CD8-positive, alpha-beta memory T cell (primary cell): ENCODE results near the gene CLDN14. TPM values are rescaled to one million over a fixed set of nuclear protein-coding genes. Genes with fewer than 3 reads are reported as not detected.

ENCODE experiments used
- CTCF ChIA-PET: fragments of 350-600 bp; sonication (Branson Sonifier 250); formaldehyde crosslinking; loops from one replicate; lab custom pipeline; 2021; ENCODE audit warnings: antibody characterized with exemption; lab: Charles Lee
- POLR2A ChIA-PET: fragments of 350-600 bp; sonication (Branson Sonifier 250); formaldehyde crosslinking; loops from one replicate; lab custom pipeline; 2021; ENCODE audit warnings: antibody characterized with exemption; lab: Charles Lee
- DNase-seq, 5 donors: peaks; one replicate each; pipeline versions ENCODE4 v3.0.0 to v3.0.0-alpha.2; 2020 to 2022; ENCODE audit warnings: mixed read lengths in 1 of 5
- H3K27ac ChIP-seq: one replicate; pipeline ENCODE4 v1.7.0; 2013; ENCODE audit warnings: low read depth, mild to moderate bottlenecking, low read length, moderate library complexity
- H3K27me3 ChIP-seq: 2 replicates; pipeline ENCODE4 v1.7.0; 2013; ENCODE audit warnings: low read length, mild to moderate bottlenecking; ENCODE audit not compliant: insufficient read depth, poor library complexity, severe bottlenecking
- H3K36me3 ChIP-seq: 2 replicates; pipeline ENCODE4 v1.7.0; 2013; ENCODE audit warnings: mild to moderate bottlenecking, low read length, moderate library complexity; ENCODE audit not compliant: insufficient read depth
- H3K4me1 ChIP-seq: 2 replicates; pipeline ENCODE4 v1.7.0; 2013; ENCODE audit warnings: mild to moderate bottlenecking, low read length, moderate library complexity; ENCODE audit not compliant: insufficient read depth
- H3K4me3 ChIP-seq: 2 replicates; pipeline ENCODE4 v1.7.0; 2013; ENCODE audit warnings: mild to moderate bottlenecking, low read length
- H3K9me3 ChIP-seq: 2 replicates; pipeline ENCODE4 v1.7.0; 2013; ENCODE audit warnings: mild to moderate bottlenecking, low read length
- H3K27ac Mint-ChIP-seq, 8 donors: one replicate each; pipeline ENCODE4 v1.8.0; 2020 to 2021; ENCODE audit warnings: mixed read lengths in 8 of 8, mild to moderate bottlenecking in 6 of 8, inconsistent platforms in 3 of 8, moderate library complexity in 3 of 8
- H3K27me3 Mint-ChIP-seq, 2 donors: one replicate each; pipeline ENCODE4 v1.8.0; 2020 to 2021; ENCODE audit warnings: mixed read lengths in 2 of 2, mild to moderate bottlenecking in 1 of 2, moderate library complexity in 1 of 2
- H3K36me3 Mint-ChIP-seq, 3 donors: one replicate each; pipeline ENCODE4 v1.8.0; 2020 to 2021; ENCODE audit warnings: mixed read lengths in 3 of 3, inconsistent platforms in 1 of 3, mild to moderate bottlenecking in 1 of 3
- H3K4me1 Mint-ChIP-seq, 3 donors: one replicate each; pipeline ENCODE4 v1.8.0; 2020 to 2021; ENCODE audit warnings: mixed read lengths in 3 of 3, inconsistent platforms in 1 of 3, mild to moderate bottlenecking in 1 of 3
- H3K4me3 Mint-ChIP-seq, 7 donors: one replicate each; pipeline ENCODE4 v1.8.0; 2020 to 2021; ENCODE audit warnings: mixed read lengths in 7 of 7, mild to moderate bottlenecking in 6 of 7, moderate library complexity in 4 of 7, inconsistent platforms in 2 of 7
- H3K9me3 Mint-ChIP-seq, 5 donors: one replicate each; pipeline ENCODE4 v1.8.0; 2020 to 2022; ENCODE audit warnings: mixed read lengths in 5 of 5, mild to moderate bottlenecking in 3 of 5, moderate library complexity in 2 of 5, inconsistent platforms in 1 of 5
- polyA plus RNA-seq: library from polyadenylated mRNA; unstranded; fragments of 300-500 nt; fragmentation: Illumina TruSeq; gene quantifications from one replicate; pipeline ENCODE4 v1.2.3, GENCODE V29; 2021
- total RNA-seq, 2 experiments: library from RNA; stranded (reverse); gene quantifications; one replicate each; pipeline ENCODE4 v1.2.3, GENCODE V29; 2021

Gene CLDN14
- total and polyA plus RNA-seq, 3 experiments from 2014 or later = not detected

DNA sequence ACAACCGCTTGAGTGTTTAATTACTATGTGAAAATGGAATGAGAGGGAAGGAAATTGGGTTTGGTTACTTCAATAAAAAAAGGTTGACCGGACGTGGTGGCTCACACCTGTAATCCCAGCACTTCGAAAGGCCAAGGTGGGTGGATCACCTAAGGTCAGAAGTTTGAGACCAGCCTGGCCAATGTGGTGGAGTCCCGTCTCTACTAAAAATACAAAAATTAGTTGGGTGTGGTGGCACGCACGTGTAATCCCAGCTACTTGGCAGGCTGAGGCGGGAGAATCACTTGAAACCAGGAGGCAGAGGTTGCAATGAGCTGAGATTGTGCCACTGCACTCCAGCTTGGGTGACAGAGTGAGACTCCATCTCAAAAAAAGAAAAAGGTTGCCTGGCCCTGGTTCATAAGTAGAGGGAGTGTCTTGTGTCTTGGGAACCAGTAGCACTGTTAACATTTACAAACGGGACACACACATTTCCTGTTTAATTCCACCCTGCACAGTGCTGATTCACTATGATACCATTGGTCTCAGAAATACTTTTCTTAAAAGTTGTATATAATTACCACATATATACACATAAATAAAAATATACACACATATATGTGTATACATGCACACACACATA, 27.6 kb upstream of the CLDN14 start:
- H3K4me3 ChIP-seq = no peak overlapping the region
- no peak for DNase-seq
- no peaks in the 10 kb centered on the region for H3K27me3 ChIP-seq
- H3K27ac ChIP-seq = no peak overlapping the region
- no peak overlapping the region for H3K4me3 Mint-ChIP-seq
- H3K36me3 ChIP-seq = no peaks in the 10 kb centered on the region
- H3K9me3 Mint-ChIP-seq = peaks cover 0 to 2% (median 0%) of the 10 kb centered on the region in 5 donors
- H3K36me3 Mint-ChIP-seq = no peaks in the 10 kb centered on the region
- no peak overlapping the region for H3K27ac Mint-ChIP-seq
- ChIA-PET CTCF (no interaction called here), POLR2A (no interaction called here)
- peaks cover 25 to 26% of the 10 kb centered on the region in 2 donors for H3K27me3 Mint-ChIP-seq
- H3K4me1 ChIP-seq = no peaks in the 10 kb centered on the region
- H3K4me1 Mint-ChIP-seq = no peaks in the 10 kb centered on the region
- no peaks in the 10 kb centered on the region for H3K9me3 ChIP-seq

DNA sequence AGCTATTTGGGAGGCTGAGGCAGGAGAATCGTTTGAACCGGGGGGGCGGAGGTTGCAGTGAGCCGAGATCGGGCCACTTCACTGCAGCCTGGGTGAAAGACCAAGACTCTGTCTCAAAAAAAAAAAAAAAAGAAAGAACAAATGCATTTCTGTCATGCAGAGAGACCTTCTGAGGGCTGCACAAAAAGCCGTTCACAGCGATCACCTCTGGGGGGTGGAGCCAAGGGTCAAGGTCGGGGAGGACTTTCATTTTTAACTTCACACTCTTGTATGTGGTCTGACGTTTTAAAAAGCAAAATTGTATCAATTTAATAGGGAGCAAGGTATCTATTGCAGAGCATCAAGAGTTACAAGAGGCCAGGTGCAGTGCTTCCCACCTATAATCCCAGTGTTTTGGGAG, 26.6 kb upstream of the CLDN14 start:
- peak overlapping the region in 1 of 8 donors; percentile 51 for H3K27ac Mint-ChIP-seq
- no peaks in the 10 kb centered on the region for H3K36me3 ChIP-seq
- H3K36me3 Mint-ChIP-seq = no peaks in the 10 kb centered on the region
- no peak overlapping the region for H3K4me3 ChIP-seq
- DNase-seq = no peak
- peaks cover 0 to 2% (median 0%) of the 10 kb centered on the region in 5 donors for H3K9me3 Mint-ChIP-seq
- CTCF ChIA-PET = interaction anchor here (1.2 kb wide), 1 partner anchor 124 kb away, joined by 3 read pairs; no protein-coding TSS in a partner anchor
- POLR2A ChIA-PET = no interaction called here
- no peaks in the 10 kb centered on the region for H3K4me1 Mint-ChIP-seq
- H3K9me3 ChIP-seq = no peaks in the 10 kb centered on the region
- H3K27me3 ChIP-seq = peaks cover 3% of the 10 kb centered on the region
- no peak overlapping the region for H3K27ac ChIP-seq
- H3K4me1 ChIP-seq = no peaks in the 10 kb centered on the region
- peaks cover 25 to 26% of the 10 kb centered on the region in 2 donors for H3K27me3 Mint-ChIP-seq
- no peak overlapping the region for H3K4me3 Mint-ChIP-seq

DNA sequence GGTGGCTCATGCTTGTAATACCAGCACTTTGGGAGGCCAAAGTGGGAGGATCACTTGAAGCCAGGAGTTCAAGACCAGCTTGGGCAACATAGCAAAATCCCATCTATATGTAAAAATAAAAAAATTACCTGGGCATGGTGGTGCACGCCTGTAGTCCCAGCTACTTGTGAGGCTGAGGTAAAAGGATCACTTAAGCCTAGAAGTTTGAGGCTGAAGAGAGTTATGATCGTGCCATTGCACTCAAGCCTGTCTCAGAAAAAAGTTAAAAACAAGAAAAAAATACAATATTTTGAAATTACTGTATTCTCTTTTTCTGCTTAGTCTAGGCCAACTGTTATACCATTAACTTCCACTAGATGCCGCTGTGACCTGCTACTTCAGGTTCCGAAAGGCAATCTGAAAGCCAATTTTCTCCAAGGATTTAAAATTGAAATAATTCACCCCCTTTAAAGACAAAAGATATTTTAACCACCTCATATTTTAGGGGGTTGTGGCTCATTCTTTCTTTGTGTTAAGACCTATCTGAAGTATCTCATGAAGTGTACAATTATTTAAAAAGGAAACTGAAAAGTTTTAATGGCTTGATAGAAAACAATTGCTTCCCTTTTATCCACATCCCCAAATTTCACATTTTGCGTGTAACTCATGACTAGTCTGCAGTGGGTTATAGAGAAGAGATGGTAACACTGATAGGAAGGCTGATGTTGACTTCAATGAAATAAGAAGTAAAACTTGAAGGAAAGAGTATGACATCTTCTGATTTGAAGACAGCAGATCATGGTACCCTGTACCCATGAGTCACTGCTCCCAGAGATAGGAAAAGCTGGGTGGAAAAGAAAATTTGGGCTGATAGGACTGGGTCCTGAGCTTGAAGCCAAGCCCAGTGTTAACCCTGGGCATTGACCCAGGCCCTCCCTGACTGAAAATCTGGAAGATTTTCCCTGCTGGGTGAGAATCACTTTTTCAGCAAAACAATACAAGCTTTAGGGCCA, 24.4 kb upstream of the CLDN14 start:
- H3K4me1 Mint-ChIP-seq = no peaks in the 10 kb centered on the region
- peaks cover 0 to 2% (median 0%) of the 10 kb centered on the region in 5 donors for H3K9me3 Mint-ChIP-seq
- H3K4me3 ChIP-seq = no peak overlapping the region
- peaks cover 19 to 25% of the 10 kb centered on the region in 2 donors for H3K27me3 Mint-ChIP-seq
- peak in 3 of 5 donors; percentile 4 to 30 (median 16) for DNase-seq
- H3K27ac ChIP-seq = no peak overlapping the region
- POLR2A ChIA-PET = no interaction called here
- H3K27me3 ChIP-seq = peaks cover 3% of the 10 kb centered on the region
- CTCF ChIA-PET = interaction anchor here (0.7 to 2.0 kb wide), 4 partner anchors 26 to 423 kb away, joined by 3 to 7 read pairs (median 3); no protein-coding TSS in a partner anchor
- H3K36me3 ChIP-seq = no peaks in the 10 kb centered on the region
- H3K4me3 Mint-ChIP-seq = no peak overlapping the region
- no peaks in the 10 kb centered on the region for H3K4me1 ChIP-seq
- no peak overlapping the region for H3K27ac Mint-ChIP-seq
- H3K36me3 Mint-ChIP-seq = no peaks in the 10 kb centered on the region
- H3K9me3 ChIP-seq = no peaks in the 10 kb centered on the region

DNA sequence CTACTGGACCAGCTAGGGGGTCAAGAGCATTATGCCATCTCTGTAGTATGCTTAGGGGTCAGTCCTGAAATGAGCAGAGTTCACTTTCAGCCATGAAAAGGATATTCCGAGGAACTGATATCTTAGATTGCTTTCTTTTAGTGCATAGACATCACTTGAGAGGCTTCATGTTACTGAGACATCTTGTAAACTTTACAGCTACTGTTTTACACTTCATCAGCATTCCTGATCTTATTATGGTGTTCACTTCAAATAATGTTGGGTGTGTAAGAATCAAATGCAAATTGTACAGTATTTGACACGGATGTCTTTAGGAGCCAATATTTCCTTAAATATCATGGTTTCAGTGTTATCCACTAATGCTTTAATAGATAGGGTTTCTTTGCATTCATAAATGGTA, 22.4 kb upstream of the CLDN14 start:
- Histone ChIP-seq H3K9me3 (no peaks in the 10 kb centered on the region), H3K27me3 (peaks cover 3% of the 10 kb centered on the region), H3K4me1 (no peaks in the 10 kb centered on the region), H3K27ac (no peak overlapping the region), H3K36me3 (no peaks in the 10 kb centered on the region), H3K4me3 (no peak overlapping the region)
- Mint-ChIP-seq H3K27ac (no peak overlapping the region), H3K27me3 (peaks cover 12 to 18% of the 10 kb centered on the region in 2 donors), H3K9me3 (no peaks in the 10 kb centered on the region), H3K4me3 (no peak overlapping the region), H3K4me1 (no peaks in the 10 kb centered on the region), H3K36me3 (no peaks in the 10 kb centered on the region)
- ChIA-PET CTCF (no interaction called here), POLR2A (no interaction called here)
- no peak for DNase-seq

DNA sequence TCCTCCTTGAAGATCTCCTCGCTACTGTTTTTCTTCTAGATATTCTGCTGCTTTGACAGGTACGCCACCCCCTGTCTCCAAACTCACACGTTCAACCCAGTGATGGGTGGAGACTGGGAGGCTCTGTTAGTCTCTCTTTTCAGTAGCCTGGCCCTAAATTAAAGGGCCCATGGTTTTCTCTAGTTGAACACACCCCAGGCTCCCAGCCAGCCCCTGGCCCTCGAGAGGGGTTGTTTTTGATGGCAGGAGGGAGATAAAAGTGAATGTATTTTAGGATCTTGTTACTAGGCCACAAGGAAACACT, 21.6 kb upstream of the CLDN14 start:
- Mint-ChIP-seq H3K27me3 (peaks cover 9 to 14% of the 10 kb centered on the region in 2 donors), H3K27ac (no peak overlapping the region), H3K36me3 (no peaks in the 10 kb centered on the region), H3K9me3 (no peaks in the 10 kb centered on the region), H3K4me3 (no peak overlapping the region), H3K4me1 (no peaks in the 10 kb centered on the region)
- Histone ChIP-seq H3K27ac (no peak overlapping the region), H3K36me3 (no peaks in the 10 kb centered on the region), H3K4me3 (no peak overlapping the region), H3K4me1 (no peaks in the 10 kb centered on the region), H3K9me3 (no peaks in the 10 kb centered on the region), H3K27me3 (peaks cover 3% of the 10 kb centered on the region)
- CTCF ChIA-PET = no interaction called here
- POLR2A ChIA-PET = no interaction called here
- DNase-seq = no peak

DNA sequence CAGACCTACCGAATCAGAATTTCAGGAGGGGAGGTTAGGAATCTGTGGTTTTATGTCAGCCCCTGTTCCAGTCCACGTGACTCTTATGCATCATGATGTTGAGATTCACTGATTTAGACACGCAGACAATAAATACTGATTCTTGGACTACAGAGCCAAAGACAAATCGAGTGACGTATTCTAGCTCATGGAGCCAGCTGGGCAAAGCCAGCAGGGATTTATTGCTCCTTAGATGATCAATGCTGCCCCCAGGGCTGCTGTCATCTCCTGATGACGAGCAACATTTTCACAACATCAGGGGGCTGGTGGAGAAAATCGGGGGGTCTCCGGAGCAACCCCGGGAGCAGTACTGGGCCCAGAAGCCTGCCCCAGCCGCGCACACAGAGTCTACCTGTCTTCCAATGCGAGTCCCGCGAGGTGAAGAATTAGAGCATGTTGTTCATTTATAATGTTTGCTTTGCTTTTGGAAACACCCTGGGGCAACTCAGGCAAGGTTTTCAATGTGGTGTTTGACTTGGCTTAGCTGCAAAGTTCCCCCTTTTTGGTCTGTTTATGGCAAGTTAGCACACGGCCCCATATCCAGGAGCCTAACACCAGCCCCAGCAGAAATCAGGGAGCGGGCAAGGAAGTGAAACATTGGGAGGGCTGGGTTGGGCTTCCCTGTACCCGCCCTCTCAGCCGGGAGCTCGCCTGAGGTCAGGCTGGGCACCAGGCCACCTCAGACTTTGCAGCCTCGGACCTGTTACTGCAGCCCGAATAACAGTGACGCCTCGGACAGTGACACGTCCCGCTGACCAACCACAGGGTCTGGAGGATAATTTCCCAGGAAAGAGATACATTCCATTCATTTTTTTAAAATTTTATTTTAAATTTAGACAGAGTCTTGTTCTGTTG, 19.9 kb upstream of the CLDN14 start:
- no peak overlapping the region for H3K4me3 ChIP-seq
- ChIA-PET POLR2A (no interaction called here), CTCF (no interaction called here)
- Mint-ChIP-seq H3K27ac (no peak overlapping the region), H3K4me3 (no peak overlapping the region), H3K9me3 (peaks cover 0 to 5% (median 0%) of the 10 kb centered on the region in 5 donors), H3K36me3 (no peaks in the 10 kb centered on the region), H3K27me3 (peaks cover 4 to 10% of the 10 kb centered on the region in 2 donors), H3K4me1 (no peaks in the 10 kb centered on the region)
- H3K4me1 ChIP-seq = no peaks in the 10 kb centered on the region
- H3K27me3 ChIP-seq = peaks cover 3% of the 10 kb centered on the region
- no peak overlapping the region for H3K27ac ChIP-seq
- H3K9me3 ChIP-seq = no peaks in the 10 kb centered on the region
- H3K36me3 ChIP-seq = no peaks in the 10 kb centered on the region
- no peak for DNase-seq

DNA sequence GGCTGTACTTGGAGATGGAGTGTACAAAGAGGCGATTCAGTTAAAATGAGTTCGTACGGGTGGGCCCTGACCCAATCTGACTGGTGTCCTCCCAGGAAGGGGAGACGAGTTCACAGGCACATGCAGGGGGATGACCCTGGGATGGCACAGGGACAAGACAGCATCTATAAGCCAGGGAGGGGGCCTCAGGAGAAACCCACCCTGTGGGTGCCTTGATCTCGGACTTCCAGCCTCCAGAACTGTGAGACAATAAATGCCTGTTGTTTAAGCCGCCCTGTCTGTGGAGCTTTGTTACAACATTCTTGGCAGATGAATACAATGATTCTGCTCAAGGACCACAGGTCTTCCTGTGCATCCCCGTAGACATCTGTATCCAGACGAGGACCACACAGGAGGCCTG, 14.6 kb upstream of the CLDN14 start:
- no peak overlapping the region for H3K27ac ChIP-seq
- H3K27me3 Mint-ChIP-seq = peaks cover 3 to 10% of the 10 kb centered on the region in 2 donors

More for the DNA sequence above, 14.6 kb upstream of the CLDN14 start:
- CTCF ChIA-PET = no interaction called here
- H3K4me3 ChIP-seq = no peak overlapping the region
- Mint-ChIP-seq H3K9me3 (peaks cover 0 to 5% (median 0%) of the 10 kb centered on the region in 5 donors), H3K27ac (no peak overlapping the region), H3K4me3 (no peak overlapping the region), H3K36me3 (no peaks in the 10 kb centered on the region), H3K4me1 (no peaks in the 10 kb centered on the region)
- POLR2A ChIA-PET = no interaction called here
- DNase-seq = no peak
- no peaks in the 10 kb centered on the region for H3K36me3 ChIP-seq
- H3K4me1 ChIP-seq = no peaks in the 10 kb centered on the region
- no peaks in the 10 kb centered on the region for H3K27me3 ChIP-seq
- no peaks in the 10 kb centered on the region for H3K9me3 ChIP-seq
